GM23338 (cell line): ENCODE results near the gene NKAIN2. TPM values are rescaled to one million over a fixed set of nuclear protein-coding genes. Genes with fewer than 3 reads are reported as not detected.

Experiments used
- ATAC-seq: fragments of 200-7000 bp; cut with Tn5 transposase; 3 replicates; pipeline ENCODE4 v1.9.1; 2020
- DNase-seq: peaks from one replicate; pipeline ENCODE4 v3.0.0-alpha.2; 2015; ENCODE audit warnings: low spot score
- H2AFZ ChIP-seq: fragments of 200-600 bp; sonication (generic); 2 replicates; pipeline ENCODE4 v1.8.0; 2016; ENCODE audit warnings: antibody characterized with exemption, mild to moderate bottlenecking, moderate library complexity
- H3F3A ChIP-seq: fragments of 200-600 bp; sonication (generic); replicated peaks from 2 replicates; pipeline ENCODE4 v1.8.0; 2017; ENCODE audit warnings: antibody characterized with exemption, mixed run types, low read depth
- H3K27ac ChIP-seq: fragments of 200-600 bp; sonication (generic); 2 replicates; pipeline ENCODE4 v1.6.1; 2016; ENCODE audit warnings: low read depth
- H3K27me3 ChIP-seq: fragments of 200-600 bp; sonication (generic); 2 replicates; pipeline ENCODE4 v1.8.0; 2016; ENCODE audit warnings: mild to moderate bottlenecking, mixed run types, moderate library complexity; ENCODE audit not compliant: insufficient read depth
- H3K36me3 ChIP-seq: fragments of 200-600 bp; sonication (generic); 2 replicates; pipeline ENCODE4 v1.8.0; 2016; ENCODE audit warnings: mild to moderate bottlenecking; ENCODE audit not compliant: insufficient read depth
- H3K4me1 ChIP-seq: fragments of 200-600 bp; sonication (generic); 2 replicates; pipeline ENCODE4 v1.8.0; 2016; ENCODE audit warnings: mild to moderate bottlenecking, moderate library complexity; ENCODE audit not compliant: insufficient read depth
- H3K4me2 ChIP-seq: fragments of 200-600 bp; sonication (generic); 2 replicates; pipeline ENCODE4 v1.7.1; 2017; ENCODE audit warnings: mixed run types
- H3K4me3 ChIP-seq: fragments of 200-600 bp; sonication (generic); 2 replicates; pipeline ENCODE4 v1.6.1; 2016; ENCODE audit warnings: mixed run types
- H3K79me2 ChIP-seq: fragments of 200-600 bp; sonication (generic); replicated peaks from 2 replicates; pipeline ENCODE4 v1.8.0; 2017; ENCODE audit warnings: mild to moderate bottlenecking; ENCODE audit not compliant: insufficient read depth
- H3K9me2 ChIP-seq: fragments of 200-600 bp; sonication (generic); 2 replicates; pipeline ENCODE4 v1.8.0; 2017; ENCODE audit not compliant: insufficient read depth
- H4K20me1 ChIP-seq: fragments of 200-600 bp; sonication (generic); replicated peaks from 2 replicates; pipeline ENCODE4 v1.8.0; 2017; ENCODE audit warnings: mild to moderate bottlenecking; ENCODE audit not compliant: insufficient read depth
- H3K27ac Mint-ChIP-seq: 2 replicates; pipeline ENCODE4 v1.8.0; 2020; ENCODE audit warnings: inconsistent platforms, mild to moderate bottlenecking, moderate library complexity, mixed read lengths
- H3K27me3 Mint-ChIP-seq: 3 replicates; pipeline ENCODE4 v1.8.0; 2022; ENCODE audit warnings: low read depth, mild to moderate bottlenecking, moderate library complexity, mixed read lengths, inconsistent platforms; ENCODE audit not compliant: insufficient read depth, poor library complexity
- H3K36me3 Mint-ChIP-seq: 3 replicates; pipeline ENCODE4 v1.8.0; 2021; ENCODE audit warnings: low read depth, mild to moderate bottlenecking, inconsistent platforms, moderate library complexity, mixed read lengths
- H3K4me1 Mint-ChIP-seq: 3 replicates; pipeline ENCODE4 v1.8.0; 2020; ENCODE audit warnings: mild to moderate bottlenecking, inconsistent platforms, mixed read lengths
- H3K4me3 Mint-ChIP-seq: 3 replicates; pipeline ENCODE4 v1.8.0; 2021; ENCODE audit warnings: moderate library complexity, mild to moderate bottlenecking, inconsistent platforms, mixed read lengths
- H3K9me3 Mint-ChIP-seq: 3 replicates; pipeline ENCODE4 v1.8.0; 2020; ENCODE audit warnings: moderate library complexity, mild to moderate bottlenecking, inconsistent platforms, mixed read lengths
- CTCF ChIP-seq, 2 experiments: fragments of 200-600 bp in 1 of 2; sonication (generic) in 1 of 2; conservative IDR thresholded peaks; 2 replicates each; pipeline versions ENCODE4 v1.5.1 to v1.6.1; 2016 to 2017; ENCODE audit warnings: antibody characterized with exemption in 2 of 2, low read depth in 2 of 2, mild to moderate bottlenecking in 2 of 2, moderate library complexity in 1 of 2
- ETS1 ChIP-seq: IDR thresholded peaks from 2 replicates; pipeline ENCODE4 v1.6.1; 2016; ENCODE audit warnings: antibody characterized with exemption
- EZH2 ChIP-seq: fragments of 200-600 bp; sonication (generic); IDR thresholded peaks from one replicate; pipeline ENCODE4 v1.8.0; 2017; ENCODE audit warnings: antibody characterized with exemption, mild to moderate bottlenecking, low read depth; ENCODE audit not compliant: unreplicated experiment
- EZH2phosphoT487 ChIP-seq: fragments of 200-600 bp; sonication (generic); IDR thresholded peaks from one replicate; pipeline ENCODE4 v1.8.1; 2018; ENCODE audit warnings: antibody characterized with exemption; ENCODE audit not compliant: unreplicated experiment
- JUNB ChIP-seq: IDR thresholded peaks from one replicate; pipeline ENCODE4 v1.6.1; 2016; ENCODE audit warnings: antibody characterized with exemption; ENCODE audit not compliant: unreplicated experiment
- NANOG ChIP-seq: IDR thresholded peaks from 2 replicates; pipeline ENCODE4 v1.6.1; 2016; ENCODE audit warnings: antibody characterized with exemption, borderline replicate concordance
- REST ChIP-seq: IDR thresholded peaks from one replicate; pipeline ENCODE4 v1.6.1; 2018; ENCODE audit warnings: antibody characterized with exemption; ENCODE audit not compliant: unreplicated experiment
- STAT1 ChIP-seq: IDR thresholded peaks from one replicate; pipeline ENCODE4 v1.6.1; 2016; ENCODE audit warnings: antibody characterized with exemption; ENCODE audit not compliant: unreplicated experiment
- ZNF331 ChIP-seq: fragments of 250-450 bp; sonication (Bioruptor Pico); IDR thresholded peaks from 2 replicates; pipeline ENCODE4 v1.5.0; 2020; ENCODE audit warnings: low read depth, mild to moderate bottlenecking, moderate library complexity
- polyA plus RNA-seq: library from polyadenylated mRNA; unstranded; fragments of >200 nt; fragmentation: Nextera tagmentation; extraction: Ambion mirVana; gene quantifications from 2 replicates; pipeline ENCODE4 v1.2.1, GENCODE V29; 2016
- total RNA-seq: library from RNA; depleted of rRNA; stranded (reverse); fragments of >200 nt; shearing (Covaris generic); gene quantifications from 2 replicates; pipeline ENCODE4 v1.2.3, GENCODE V29; 2014

NKAIN2 gene
- total and polyA plus RNA-seq, 2 experiments from 2014 or later = 0.39 to 1.1 TPM

GRCh38 chr6:124699038-124699437, 895.4 kb downstream of the NKAIN2 start:
- ATAC-seq = peak; percentile 64; the same call in 2 of the 3 replicates
- Histone ChIP-seq H3K79me2 (no peaks in the 10 kb centered on the region), H3K4me1 (peaks cover 4% of the 10 kb centered on the region; the same call in 1 of the 2 replicates), H2AFZ (0 out of 2 replicates have a peak overlapping the region, but pooled peaks have one; percentile 23), H4K20me1 (no peaks in the 10 kb centered on the region), H3K36me3 (no peaks in the 10 kb centered on the region), H3K27me3 (no peaks in the 10 kb centered on the region), H3K27ac (no peak overlapping the region), H3K4me3 (no peak overlapping the region), H3K4me2 (no peak overlapping the region), H3K9me2 (0 out of 2 replicates have a peak, but pooled peaks cover 6% of the 10 kb centered on the region), H3F3A (no peaks in the 10 kb centered on the region)
- H3K4me1 Mint-ChIP-seq = peaks cover 6% of the 10 kb centered on the region; the same call in 2 of the 3 replicates
- H3K36me3 Mint-ChIP-seq = no peaks in the 10 kb centered on the region
- no peak overlapping the region for H3K27ac Mint-ChIP-seq
- no peaks in the 10 kb centered on the region for H3K27me3 Mint-ChIP-seq
- no peaks in the 10 kb centered on the region for H3K9me3 Mint-ChIP-seq
- no peak for TF ChIP-seq EZH2phosphoT487
- no peak for TF ChIP-seq NANOG
- TF ChIP-seq CTCF (conservative IDR thresholded peaks at IDR 0.05; ENCODE audit: low read depth in 2 of 2) = peak; percentile 16 to 37; a peak in 3 of 4 replicates
- no peak for TF ChIP-seq ZNF331 (CRISPR knock-in tag)
- DNase-seq = peak; percentile 45
- H3K4me3 Mint-ChIP-seq = no peak overlapping the region

- no peak overlapping the region for H3K27ac ChIP-seq
- no peaks in the 10 kb centered on the region for H3K4me1 ChIP-seq
- H3K9me3 Mint-ChIP-seq = no peaks in the 10 kb centered on the region
- no peak overlapping the region for H3K4me3 ChIP-seq
- no peaks in the 10 kb centered on the region for H3K36me3 ChIP-seq
- H3K4me3 Mint-ChIP-seq = no peak overlapping the region
- H3K27me3 ChIP-seq = no peaks in the 10 kb centered on the region
- DNase-seq (no peak), ATAC-seq (no peak)
- no peaks in the 10 kb centered on the region for H3K36me3 Mint-ChIP-seq
- no peak overlapping the region for H3K27ac Mint-ChIP-seq
- H3K27me3 Mint-ChIP-seq = no peaks in the 10 kb centered on the region
- no peaks in the 10 kb centered on the region for H3K79me2 ChIP-seq
- 0 out of 2 replicates have a peak, but pooled peaks cover 6% of the 10 kb centered on the region for H3K9me2 ChIP-seq
- no peaks in the 10 kb centered on the region for H4K20me1 ChIP-seq
- no peak overlapping the region for H2AFZ ChIP-seq
- H3F3A ChIP-seq = no peaks in the 10 kb centered on the region
- H3K4me2 ChIP-seq = no peak overlapping the region
- H3K4me1 Mint-ChIP-seq = no peaks in the 10 kb centered on the region
- TF ChIP-seq CTCF (conservative IDR thresholded peaks at IDR 0.05; ENCODE audit: low read depth in 2 of 2) = no peak
- no peak for TF ChIP-seq REST
- TF ChIP-seq NANOG = no peak
- no peak for TF ChIP-seq ZNF331 (CRISPR knock-in tag)
- TF ChIP-seq ETS1 = no peak
- no peak for TF ChIP-seq JUNB
- TF ChIP-seq EZH2 = no peak
- TF ChIP-seq EZH2phosphoT487 = no peak
- no peak for TF ChIP-seq STAT1
Observed at GRCh38 chr6:124703541-124703940, 899.9 kb downstream of the NKAIN2 start.
